Psoas muscle (tissue), 8 donors: ENCODE data around the gene TTLL6. TPM values are rescaled to one million over a fixed set of nuclear protein-coding genes. Genes with fewer than 3 reads are reported as not detected.

Source experiments
- ATAC-seq, 4 donors: fragments of 200-7000 bp; cut with Tn5 transposase; one replicate each; pipeline ENCODE4 v1.9.1; 2020; ENCODE audit warnings: moderate library complexity in 3 of 4, mild to moderate bottlenecking in 2 of 4
- DNase-seq, 2 donors: peaks; one replicate each; pipeline ENCODE4 v3.0.0-alpha.2; 2020
- H3K27ac ChIP-seq: fragments of 200-600 bp; one replicate; pipeline ENCODE4 v1.8.0; 2022
- H3K27me3 ChIP-seq, 3 donors: fragments of 200-600 bp in 1 of 3; one replicate each; pipeline versions ENCODE4 v1.6.1 to v1.8.0; 2013 to 2022; ENCODE audit warnings: low read length in 2 of 3, mild to moderate bottlenecking in 2 of 3, moderate library complexity in 1 of 3; ENCODE audit not compliant: insufficient read depth in 3 of 3
- H3K36me3 ChIP-seq, 2 donors: fragments of 200-600 bp in 1 of 2; one replicate each; pipeline versions ENCODE4 v1.6.1 to v1.8.0; 2013 to 2022; ENCODE audit warnings: low read depth in 1 of 2, mild to moderate bottlenecking in 1 of 2, moderate library complexity in 1 of 2; ENCODE audit not compliant: insufficient read depth in 1 of 2
- H3K4me1 ChIP-seq: fragments of 200-600 bp; one replicate; pipeline ENCODE4 v1.8.0; 2022
- H3K4me3 ChIP-seq: fragments of 200-600 bp; one replicate; pipeline ENCODE4 v1.8.0; 2022; ENCODE audit warnings: mild to moderate bottlenecking
- H3K9me3 ChIP-seq: fragments of 200-600 bp; one replicate; pipeline ENCODE4 v1.8.0; 2022
- WGBS, 3 donors: extraction: QIAGEN DNeasy Blood & Tissue Kit; methylation state at CpG; one replicate each; pipeline versions ENCODE4 v1.1.6 to v1.1.7; 2013; 5-methylcytosine and 5-hydroxymethylcytosine counted together
- intact Hi-C, 2 donors: fragments of 100-400 bp; cut with DNase I; formaldehyde crosslinking; loops; one replicate each; pipeline versions ENCODE4 v1.11.0 to v1.14.2; 2022
- polyA plus RNA-seq, 3 donors: library from polyadenylated mRNA; stranded (reverse); fragments of 200-250 nt; gene quantifications; one replicate each; pipeline ENCODE4 v1.2.3, GENCODE V29; 2013
- total RNA-seq, 4 donors: library from RNA; stranded (reverse); fragmentation: NEBNext Ultra II Directional in 2 of 4; extraction: Animal tissue kit (Norgen Biotek cat#: 25700) in 2 of 4; gene quantifications; one replicate each; pipeline versions ENCODE4 v1.2.1 to v1.2.4, GENCODE V29; 2021 to 2023
- TF ChIP-seq, protein P1 (sequence below): fragments of 200-600 bp; IDR thresholded peaks from one replicate; pipeline ENCODE4 v1.8.0; 2022; ENCODE audit warnings: antibody characterized with exemption
- donor health status: healthy with polysubstance abuse.
- donor health status: DM: no; HTN: no; CAD: no; lungs with moderate emphysema.
- donor health status: Bipolar disorder and iron deficiency.
- donor health status: healthy.
- donor health status: DM: yes; HTN: yes; CAD: no.
- donor health status: DM: no; HTN: no; CAD: no.
- donor health status: DM: no; HTN: no; CAD: no.
- donor health status: DM: yes; HTN: yes; CAD: no.

TTLL6 gene
- total and polyA plus RNA-seq, 7 donors, result 0.03 to 0.05 TPM; not detected in 5

DNA sequence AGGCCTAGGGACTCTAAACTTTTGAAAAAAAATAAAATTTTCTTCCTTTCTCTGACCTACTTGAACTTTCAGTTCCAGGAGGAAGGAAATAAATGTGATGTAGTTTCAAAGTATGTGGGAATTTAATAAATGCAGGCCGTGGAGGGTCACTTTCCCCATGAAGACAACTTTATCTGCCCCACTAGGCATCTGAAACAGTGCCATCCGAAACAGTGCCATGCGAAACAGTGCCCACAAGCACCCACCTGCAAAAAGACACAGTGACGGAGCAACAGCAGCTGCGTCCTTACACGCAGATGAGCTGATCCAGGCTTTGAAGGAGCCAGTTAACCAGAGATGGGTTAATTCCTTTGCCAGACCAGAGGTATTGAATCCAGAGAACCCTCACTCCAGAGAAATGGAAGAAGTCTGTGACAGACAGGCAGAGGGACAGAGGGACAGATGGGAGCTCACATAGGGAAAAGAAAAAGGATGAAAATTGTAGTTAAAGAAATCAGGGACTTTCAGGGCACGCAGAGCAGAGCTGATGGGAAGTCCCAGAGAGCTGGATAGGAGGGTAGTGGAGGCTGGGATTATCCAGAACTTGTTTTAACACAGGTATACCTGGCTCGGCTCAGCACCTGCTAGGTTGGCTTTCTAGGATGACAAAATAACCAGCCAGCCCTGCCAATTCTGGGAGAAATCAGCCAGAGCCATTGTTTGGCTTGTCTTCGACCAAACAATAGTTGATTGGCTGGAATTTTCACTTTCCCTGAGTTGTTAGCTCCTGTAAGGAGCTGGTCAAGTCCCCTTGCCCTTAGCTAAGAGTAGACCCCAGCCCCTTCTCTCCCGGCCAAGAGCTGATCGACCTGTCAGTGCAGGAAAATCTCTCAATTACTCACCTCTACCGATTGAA is 71.4 kb downstream of the TTLL6 start:
- Histone ChIP-seq H3K4me3 (no peak overlapping the region), H3K27me3 (peaks cover 11 to 98% (median 27%) of the 10 kb centered on the region in 3 donors), H3K36me3 (no peaks in the 10 kb centered on the region), H3K27ac (no peak overlapping the region), H3K4me1 (no peaks in the 10 kb centered on the region), H3K9me3 (no peaks in the 10 kb centered on the region)
- TF ChIP-seq, protein P1, sequence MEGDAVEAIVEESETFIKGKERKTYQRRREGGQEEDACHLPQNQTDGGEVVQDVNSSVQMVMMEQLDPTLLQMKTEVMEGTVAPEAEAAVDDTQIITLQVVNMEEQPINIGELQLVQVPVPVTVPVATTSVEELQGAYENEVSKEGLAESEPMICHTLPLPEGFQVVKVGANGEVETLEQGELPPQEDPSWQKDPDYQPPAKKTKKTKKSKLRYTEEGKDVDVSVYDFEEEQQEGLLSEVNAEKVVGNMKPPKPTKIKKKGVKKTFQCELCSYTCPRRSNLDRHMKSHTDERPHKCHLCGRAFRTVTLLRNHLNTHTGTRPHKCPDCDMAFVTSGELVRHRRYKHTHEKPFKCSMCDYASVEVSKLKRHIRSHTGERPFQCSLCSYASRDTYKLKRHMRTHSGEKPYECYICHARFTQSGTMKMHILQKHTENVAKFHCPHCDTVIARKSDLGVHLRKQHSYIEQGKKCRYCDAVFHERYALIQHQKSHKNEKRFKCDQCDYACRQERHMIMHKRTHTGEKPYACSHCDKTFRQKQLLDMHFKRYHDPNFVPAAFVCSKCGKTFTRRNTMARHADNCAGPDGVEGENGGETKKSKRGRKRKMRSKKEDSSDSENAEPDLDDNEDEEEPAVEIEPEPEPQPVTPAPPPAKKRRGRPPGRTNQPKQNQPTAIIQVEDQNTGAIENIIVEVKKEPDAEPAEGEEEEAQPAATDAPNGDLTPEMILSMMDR, result no peak
- DNase-seq, result no peak
- intact Hi-C loops, result no loop called here
- no peak for ATAC-seq
- 12 to 23% (median 21%) methylated on average over 12 of the region's 12 CpGs for WGBS, 3 donors

DNA sequence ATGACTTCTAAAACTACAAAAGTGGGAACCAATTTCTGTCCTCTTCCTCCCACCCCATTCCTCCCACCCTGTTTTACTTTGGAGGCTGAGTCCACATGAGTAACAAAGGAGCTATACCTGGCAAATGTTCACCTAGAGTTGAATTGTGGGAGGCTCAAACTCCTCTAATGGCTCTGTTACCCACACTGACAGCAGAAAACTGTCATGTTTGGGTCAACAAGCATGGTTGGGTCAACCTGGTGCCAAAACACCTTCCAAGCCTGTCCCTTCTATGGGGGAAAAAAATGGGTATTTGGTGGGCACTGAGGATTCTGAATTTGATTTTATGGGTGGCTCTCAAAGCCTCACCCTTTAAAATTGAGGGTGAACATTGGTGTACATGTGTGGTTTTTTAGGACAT is 76.5 kb downstream of the TTLL6 start:
- Histone ChIP-seq H3K27ac (no peak overlapping the region), H3K4me1 (no peaks in the 10 kb centered on the region), H3K9me3 (no peaks in the 10 kb centered on the region), H3K4me3 (no peak overlapping the region), H3K27me3 (peaks cover 0 to 99% (median 41%) of the 10 kb centered on the region in 3 donors), H3K36me3 (no peaks in the 10 kb centered on the region)
- ATAC-seq (no peak), DNase-seq (no peak)
- intact Hi-C loops, result no loop called here
- TF ChIP-seq, protein P1, result no peak

DNA sequence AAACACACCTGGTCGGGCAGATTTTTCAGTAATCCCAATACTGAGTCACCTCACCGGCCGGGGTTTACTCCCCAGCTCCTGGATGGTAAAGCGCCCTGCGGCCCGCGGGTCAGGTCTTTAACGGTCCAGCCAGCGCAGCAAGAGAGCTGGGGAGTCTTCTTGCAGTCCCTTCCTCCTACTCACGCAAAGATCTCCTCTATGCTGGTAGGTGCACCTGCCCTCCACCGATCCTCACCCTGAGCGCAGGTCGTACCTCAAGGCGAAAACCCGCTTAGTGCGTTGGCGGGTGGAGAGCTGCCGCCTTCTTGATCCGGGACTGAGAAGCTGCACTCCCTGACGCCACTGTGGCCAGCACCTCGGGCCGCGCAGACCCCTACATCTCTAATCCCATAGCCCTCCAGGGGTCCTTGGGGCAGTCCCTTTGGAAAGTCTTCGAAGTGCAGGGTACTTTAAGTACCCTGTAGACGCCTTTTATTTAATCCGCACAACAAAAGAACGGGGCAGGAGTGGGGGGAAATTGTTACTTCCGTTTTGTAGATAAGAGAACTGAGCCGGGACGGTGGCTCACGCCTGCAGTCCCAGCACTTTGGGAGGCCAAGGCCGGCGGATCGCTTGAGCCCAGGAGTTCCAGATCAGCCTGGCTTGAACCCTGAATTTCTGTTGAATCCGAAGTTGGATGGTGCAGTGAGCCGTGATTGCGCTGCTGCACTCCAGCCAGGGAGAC is 78.1 kb downstream of the TTLL6 start:
- TF ChIP-seq, protein P1, result no peak
- no peak for ATAC-seq
- intact Hi-C loops, result no loop called here
- 4 to 10% (median 4%) methylated on average over 37 of the region's 37 CpGs for WGBS, 3 donors
- no peak overlapping the region for H3K4me3 ChIP-seq
- no peaks in the 10 kb centered on the region for H3K4me1 ChIP-seq
- H3K27me3 ChIP-seq, result peaks cover 0 to 99% (median 50%) of the 10 kb centered on the region in 3 donors
- H3K9me3 ChIP-seq, result no peaks in the 10 kb centered on the region
- no peaks in the 10 kb centered on the region for H3K36me3 ChIP-seq
- no peak overlapping the region for H3K27ac ChIP-seq
- no peak for DNase-seq

DNA sequence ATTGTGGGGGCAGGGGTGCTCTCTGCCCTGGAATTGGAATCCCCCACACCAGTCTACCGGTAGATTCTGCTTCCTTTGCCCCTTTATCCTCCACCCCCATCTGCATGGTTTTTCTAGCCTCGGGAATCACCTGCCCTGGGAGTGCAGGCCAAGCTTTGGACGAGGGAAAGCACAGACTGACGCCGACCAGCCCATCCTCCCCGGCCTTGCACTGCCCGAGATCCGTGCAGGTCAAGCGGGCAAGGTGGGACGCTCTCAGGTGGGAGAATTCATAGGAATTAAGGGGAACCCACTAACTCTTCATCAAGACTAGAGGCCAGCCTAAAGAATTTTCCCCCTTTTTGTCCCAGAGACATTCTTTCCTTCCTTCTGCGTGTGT is 78.6 kb downstream of the TTLL6 start:
- Histone ChIP-seq H3K9me3 (no peaks in the 10 kb centered on the region), H3K4me3 (no peak overlapping the region), H3K4me1 (no peaks in the 10 kb centered on the region), H3K27ac (no peak overlapping the region), H3K27me3 (peaks cover 0 to 99% (median 51%) of the 10 kb centered on the region in 3 donors), H3K36me3 (no peaks in the 10 kb centered on the region)
- ATAC-seq, result no peak
- no peak for DNase-seq
- TF ChIP-seq, protein P1, result no peak
- WGBS, 3 donors, result 4 to 12% (median 7%) methylated on average over 11 of the region's 11 CpGs
- intact Hi-C loops, result no loop called here
